HG03342 (cell line): ENCODE results near the gene SLC8A1.
"Not testable (repeated sequence)": the region's sequence is repeated elsewhere in the genome, so short reads cannot be mapped to it uniquely, and the experiment has no call there.

Experiments used
- ATAC-seq: cut with Tn5 transposase; IDR thresholded peaks from one replicate; pipeline ENCODE4 v1.9.1; 2021; ENCODE audit warnings: mild to moderate bottlenecking, moderate library complexity; ENCODE audit not compliant: unreplicated experiment

SLC8A1 gene

DNA sequence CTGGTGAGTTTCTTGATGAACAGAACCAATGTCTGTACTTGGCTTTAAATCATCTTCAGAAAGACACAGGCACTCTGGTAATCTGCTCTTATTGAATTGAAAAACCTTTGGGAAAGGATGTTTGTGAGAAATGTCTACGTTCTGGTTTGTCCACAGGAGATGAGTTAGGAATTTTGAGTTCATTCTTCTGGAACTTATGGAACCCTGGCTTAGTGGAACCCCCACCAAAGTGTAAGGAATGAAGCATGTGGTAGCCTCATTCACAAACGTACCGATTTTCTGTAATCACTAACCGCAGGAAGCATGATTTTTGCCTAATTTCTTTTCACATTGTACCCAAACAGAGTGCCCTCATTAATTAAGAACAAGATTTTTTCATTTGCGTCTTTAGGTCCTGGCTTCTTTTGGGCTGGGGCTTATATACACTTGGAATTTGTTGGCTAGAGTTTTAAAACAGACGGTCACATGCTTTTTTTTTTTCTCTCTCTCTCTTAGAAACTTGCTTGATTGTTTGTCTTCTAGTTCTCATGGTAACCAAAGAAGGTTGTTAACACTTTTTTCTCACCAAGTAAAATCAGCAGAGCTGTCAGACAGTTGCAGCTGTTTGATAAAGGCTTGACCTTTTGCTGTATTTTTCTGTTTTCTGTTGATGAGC lies 358.7 kb downstream of the SLC8A1 start:
- ATAC-seq = no peak

GRCh38 chr2:40090044-40090443 lies 361.8 kb downstream of the SLC8A1 start:
- ATAC-seq = no peak

GRCh38 chr2:40087927-40088326 lies 364.0 kb downstream of the SLC8A1 start:
- no peak for ATAC-seq

DNA sequence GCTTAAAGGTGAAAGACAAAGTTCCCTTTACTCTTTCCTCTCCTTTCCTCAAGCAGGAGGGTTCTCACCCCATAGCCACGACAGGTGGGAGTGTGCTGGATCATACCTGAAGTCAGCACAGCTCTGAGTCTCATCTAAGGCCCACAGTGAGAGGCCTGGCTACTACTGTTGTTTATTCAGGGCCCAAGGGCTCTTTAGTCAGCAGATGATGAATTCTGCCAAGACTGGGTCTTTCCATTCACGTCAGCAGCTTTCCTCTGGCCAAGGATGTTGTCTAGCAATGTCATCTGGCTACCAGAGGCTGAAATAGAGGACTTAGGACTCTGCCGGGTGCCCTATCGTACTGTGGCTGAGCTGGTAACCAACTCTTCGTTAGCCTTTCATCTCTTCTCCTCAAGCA lies 364.5 kb downstream of the SLC8A1 start:
- no peak for ATAC-seq

GRCh38 chr2:40085786-40086185 lies 366.1 kb downstream of the SLC8A1 start:
- ATAC-seq = no peak

GRCh38 chr2:40073336-40073735 lies 378.6 kb downstream of the SLC8A1 start:
- not testable (repeated sequence) for ATAC-seq

DNA sequence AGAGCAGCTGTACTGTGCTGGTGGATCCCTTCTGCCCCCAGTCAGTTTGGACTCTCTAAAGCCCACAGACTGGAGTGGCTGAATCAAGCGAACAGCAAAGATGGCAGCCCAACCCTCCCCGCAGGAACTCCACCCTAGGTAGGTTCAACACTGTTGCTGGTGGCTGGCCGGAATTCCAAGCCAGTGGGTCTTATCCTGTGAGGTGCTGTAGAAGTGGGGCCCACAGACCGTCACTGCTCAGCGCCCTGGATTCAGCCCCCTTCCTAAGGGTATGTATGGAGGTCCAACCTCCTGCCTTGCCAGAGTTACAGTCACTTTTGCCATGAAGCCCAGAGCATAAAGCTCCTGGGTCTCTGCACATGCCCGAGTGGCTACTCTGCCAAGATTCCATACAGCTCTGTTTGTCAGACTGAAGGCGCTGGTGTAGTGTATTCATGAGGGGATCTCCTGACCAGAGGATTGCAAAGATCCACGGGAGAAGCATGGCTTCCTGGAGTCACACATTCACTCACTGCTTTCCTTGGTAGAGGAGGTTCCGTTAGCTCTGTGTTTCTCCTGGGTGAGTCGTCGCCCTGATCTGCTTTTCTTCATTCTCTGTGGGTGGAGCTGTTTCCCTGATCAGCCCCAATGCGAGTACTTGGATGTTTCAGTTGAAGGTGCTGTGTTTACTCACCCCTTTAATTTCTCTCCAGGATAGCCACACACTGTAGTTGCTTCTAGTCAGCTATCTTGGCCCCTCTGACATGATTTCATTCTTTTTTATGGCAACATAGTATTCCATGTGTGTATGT lies 379.3 kb downstream of the SLC8A1 start:
- ATAC-seq = no peak

- ATAC-seq = no peak
Measured at GRCh38 chr2:40062381-40062780, 389.5 kb downstream of the SLC8A1 start.

GRCh38 chr2:40049781-40050180 lies 402.1 kb downstream of the SLC8A1 start:
- ATAC-seq = no peak

DNA sequence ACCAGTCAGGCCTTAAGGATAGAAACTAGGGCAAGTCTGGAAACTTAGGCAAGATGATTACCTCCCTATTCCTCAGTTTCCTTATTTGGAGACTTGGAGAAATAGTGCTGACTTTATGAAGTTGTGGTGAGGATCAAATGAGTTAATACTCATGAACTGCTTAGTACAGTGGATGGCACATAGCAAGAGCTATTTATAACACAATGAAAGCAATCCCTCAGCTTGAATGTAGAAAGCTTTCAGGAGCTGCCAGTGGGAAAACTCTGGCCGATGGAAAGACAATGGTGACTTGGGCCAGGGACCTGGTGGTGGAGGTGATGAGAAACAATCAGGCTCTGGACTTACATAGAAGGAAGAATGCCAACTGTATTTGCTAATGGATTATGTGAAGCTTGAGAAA lies 403.4 kb downstream of the SLC8A1 start:
- no peak for ATAC-seq

GRCh38 chr2:40047406-40047805 lies 404.5 kb downstream of the SLC8A1 start:
- ATAC-seq = no peak
